PFSK-1 (cell line): ENCODE measurements around the gene RNPEPL1.

Experiments
- FOXP2 ChIP-seq: optimal IDR thresholded peaks from 2 replicates; pipeline ENCODE3; 2011; ENCODE audit warnings: borderline replicate concordance, control low read depth, inconsistent platforms; ENCODE audit not compliant: insufficient read depth; ENCODE audit errors: extremely low read length, extremely low read depth
- POLR2AphosphoS5 ChIP-seq: IDR thresholded peaks from 2 replicates; pipeline ENCODE4 v1.6.1; 2012; ENCODE audit warnings: low read depth, mild to moderate bottlenecking, control low read depth, low read length, moderate library complexity
- REST ChIP-seq, 2 experiments: IDR thresholded peaks; 2 replicates each; pipeline versions ENCODE4 v1.6.1 to v1.8.0; 2011 to 2012; ENCODE audit warnings: low read depth in 2 of 2, low read length in 2 of 2, control low read depth in 1 of 2, inconsistent platforms in 1 of 2, mild to moderate bottlenecking in 1 of 2, moderate library complexity in 1 of 2; ENCODE audit not compliant: insufficient read depth in 1 of 2
- SIN3A ChIP-seq: IDR thresholded peaks from 2 replicates; pipeline ENCODE4 v1.6.1; 2012; ENCODE audit warnings: mild to moderate bottlenecking, low read length, moderate library complexity, borderline replicate concordance; ENCODE audit not compliant: insufficient read depth
- TAF1 ChIP-seq: IDR thresholded peaks from 2 replicates; pipeline ENCODE4 v1.6.1; 2012; ENCODE audit warnings: low read length, control low read depth, borderline replicate concordance; ENCODE audit not compliant: insufficient read depth

Gene RNPEPL1

DNA sequence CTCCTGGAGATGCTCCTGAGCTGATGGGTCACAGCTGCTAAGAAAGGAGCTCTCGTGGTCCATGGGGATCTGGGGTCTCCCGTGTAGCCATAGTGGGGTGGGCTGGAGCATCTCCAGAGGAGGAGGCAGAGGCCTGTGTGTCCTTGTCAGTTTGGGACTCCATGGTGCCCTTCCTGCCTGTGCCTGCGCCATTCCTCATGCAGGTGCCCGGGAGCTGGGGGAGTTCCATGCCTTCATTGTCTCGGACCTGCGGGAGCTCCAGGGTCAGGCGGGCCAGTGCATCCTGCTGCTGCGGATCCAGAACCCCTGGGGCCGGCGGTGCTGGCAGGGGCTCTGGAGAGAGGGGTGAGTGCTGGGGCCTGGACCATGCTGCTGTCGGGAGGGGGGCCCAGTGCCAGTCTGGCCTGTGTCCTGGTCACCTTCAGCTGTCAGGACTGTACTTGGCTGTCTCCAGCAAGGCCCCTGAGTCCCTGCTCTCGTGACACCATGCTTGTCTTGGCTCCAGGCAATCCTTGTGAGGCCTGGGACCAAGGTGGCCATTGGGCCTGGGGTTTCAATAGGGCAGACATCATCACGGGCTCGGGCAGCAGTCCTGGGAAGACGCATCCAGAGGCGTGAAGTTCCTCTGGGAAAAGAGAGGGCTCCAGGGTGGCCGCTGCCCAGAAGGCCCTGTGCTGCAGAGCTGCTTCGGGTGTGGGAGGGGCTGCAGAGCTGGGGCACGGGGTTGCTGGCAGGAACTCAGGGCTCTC lies 25.6 kb downstream of the RNPEPL1 start:
- no peak for TF ChIP-seq POLR2AphosphoS5
- TF ChIP-seq TAF1, result no peak
- no peak for TF ChIP-seq SIN3A
- no peak for TF ChIP-seq REST (IDR thresholded peaks at IDR 0.05; ENCODE audit: insufficient read depth in 1 of 2, low read depth in 2 of 2, low read length in 2 of 2)
- no peak for TF ChIP-seq FOXP2

GRCh38 chr2:240594511-240595380 lies 26.5 kb downstream of the RNPEPL1 start:
- TF ChIP-seq POLR2AphosphoS5, result no peak
- TF ChIP-seq TAF1, result no peak
- TF ChIP-seq REST (IDR thresholded peaks at IDR 0.05; ENCODE audit: insufficient read depth in 1 of 2, low read depth in 2 of 2, low read length in 2 of 2), result no peak
- TF ChIP-seq FOXP2, result no peak
- no peak for TF ChIP-seq SIN3A

DNA sequence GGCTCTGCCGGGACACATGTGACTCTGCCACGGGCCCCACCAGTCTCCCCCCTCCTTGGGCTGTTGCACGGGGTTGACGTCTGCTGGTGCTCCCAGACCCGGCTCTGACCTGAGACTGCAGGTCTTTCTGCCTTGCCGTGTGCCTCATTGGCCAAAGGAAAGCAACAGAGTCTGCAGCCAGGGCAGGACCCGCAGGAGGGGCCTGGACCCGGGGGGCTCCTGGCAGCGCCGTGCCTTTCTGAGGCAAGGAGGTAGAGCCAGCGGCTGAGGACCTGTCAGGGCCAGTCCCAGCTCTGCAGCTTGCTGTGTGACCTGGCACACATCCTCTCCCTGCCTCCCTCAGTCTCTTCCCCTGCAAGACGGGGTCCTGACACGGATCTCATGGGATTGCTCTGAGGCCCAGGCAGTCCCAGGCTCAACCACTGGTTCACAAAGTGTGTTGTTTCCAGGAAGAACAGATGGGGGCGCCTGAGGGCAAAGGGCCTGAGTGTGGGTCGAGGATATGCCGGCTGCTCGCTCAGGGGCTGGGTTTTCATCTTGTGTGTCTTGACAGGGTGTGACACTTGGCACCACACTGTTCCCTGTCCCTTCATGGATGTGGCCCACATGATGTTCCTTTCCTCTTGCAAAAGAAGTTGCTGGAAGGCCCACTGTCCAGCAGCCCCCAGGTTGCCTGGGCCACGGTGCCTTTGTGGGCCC lies 27.2 kb downstream of the RNPEPL1 start:
- no peak for TF ChIP-seq FOXP2
- TF ChIP-seq SIN3A, result no peak
- no peak for TF ChIP-seq TAF1
- no peak for TF ChIP-seq POLR2AphosphoS5

DNA sequence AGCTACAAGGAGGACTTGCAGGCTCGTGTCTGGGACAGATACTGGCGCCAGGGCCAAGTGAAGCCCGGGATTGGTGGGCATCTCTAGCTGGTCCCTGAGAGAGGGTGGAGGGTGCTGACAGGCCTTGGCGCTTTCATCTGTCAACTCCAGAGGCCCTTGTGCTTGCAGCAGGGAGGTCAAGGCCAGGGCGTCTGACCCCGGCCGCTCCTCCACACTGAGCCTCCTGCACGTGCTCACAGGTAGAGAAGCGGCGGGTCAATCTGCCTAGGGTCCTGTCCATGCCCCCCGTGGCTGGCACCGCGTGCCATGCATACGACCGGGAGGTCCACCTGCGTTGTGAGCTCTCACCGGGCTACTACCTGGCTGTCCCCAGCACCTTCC lies 27.8 kb downstream of the RNPEPL1 start:
- TF ChIP-seq REST (IDR thresholded peaks at IDR 0.05; ENCODE audit: insufficient read depth in 1 of 2, low read depth in 2 of 2, low read length in 2 of 2) (no peak), TAF1 (no peak), SIN3A (no peak), POLR2AphosphoS5 (no peak), FOXP2 (no peak)

- TF ChIP-seq REST (IDR thresholded peaks at IDR 0.05; ENCODE audit: insufficient read depth in 1 of 2, low read depth in 2 of 2, low read length in 2 of 2) (no peak), TAF1 (no peak), POLR2AphosphoS5 (no peak), SIN3A (no peak), FOXP2 (no peak)
Observed at GRCh38 chr2:240596491-240596931, 28.2 kb downstream of the RNPEPL1 start.
